ENCODE results near the gene POLR2L. TPM values are rescaled to one million over a fixed set of nuclear protein-coding genes. Genes with fewer than 3 reads are reported as not detected.

Gene POLR2L
- total and polyA plus RNA-seq, 2 of the 13 experiments (the other 11 are each of a cell fraction or from before 2014, with no cell fraction given): 104 to 114 TPM

DNA sequence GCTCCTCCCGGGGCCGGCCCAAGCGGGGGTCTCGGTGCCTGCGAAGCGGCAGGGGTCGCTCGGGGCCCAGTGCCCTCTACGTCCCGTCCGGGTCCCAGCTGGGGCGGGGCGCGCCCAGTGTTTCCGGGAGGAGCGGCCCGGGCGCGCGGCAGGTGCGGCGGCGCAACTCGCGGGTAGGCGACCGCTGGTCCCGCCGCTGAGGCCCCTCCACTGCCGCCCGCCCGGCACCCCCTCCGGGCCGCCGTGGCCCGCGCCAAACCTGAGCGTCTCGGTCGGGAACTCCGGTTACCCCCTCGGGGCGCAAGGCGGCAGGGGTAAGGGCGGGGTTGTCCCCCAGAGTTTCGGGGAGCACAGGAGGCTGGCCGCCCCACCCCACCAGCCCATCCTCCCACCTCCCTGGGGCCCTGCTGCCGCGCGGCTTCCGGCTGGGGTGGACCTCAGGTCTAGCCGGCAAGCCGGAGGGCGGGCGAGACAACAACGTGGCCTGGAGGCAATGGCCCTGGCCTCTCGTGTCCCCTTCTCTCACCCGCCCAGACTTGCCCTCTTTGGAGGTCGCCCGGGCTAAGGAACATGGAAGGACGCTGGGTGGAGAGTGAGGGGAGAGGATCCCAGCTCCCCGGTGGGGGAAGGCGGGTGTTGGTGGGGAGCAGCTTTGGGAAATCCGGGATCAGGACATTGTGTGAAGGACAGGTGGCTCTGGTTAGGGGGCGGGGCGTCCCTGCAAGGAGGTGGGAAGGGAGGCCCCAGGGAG is 15.0 kb downstream of the POLR2L start (continued):
- TF ChIP-seq, protein P1, sequence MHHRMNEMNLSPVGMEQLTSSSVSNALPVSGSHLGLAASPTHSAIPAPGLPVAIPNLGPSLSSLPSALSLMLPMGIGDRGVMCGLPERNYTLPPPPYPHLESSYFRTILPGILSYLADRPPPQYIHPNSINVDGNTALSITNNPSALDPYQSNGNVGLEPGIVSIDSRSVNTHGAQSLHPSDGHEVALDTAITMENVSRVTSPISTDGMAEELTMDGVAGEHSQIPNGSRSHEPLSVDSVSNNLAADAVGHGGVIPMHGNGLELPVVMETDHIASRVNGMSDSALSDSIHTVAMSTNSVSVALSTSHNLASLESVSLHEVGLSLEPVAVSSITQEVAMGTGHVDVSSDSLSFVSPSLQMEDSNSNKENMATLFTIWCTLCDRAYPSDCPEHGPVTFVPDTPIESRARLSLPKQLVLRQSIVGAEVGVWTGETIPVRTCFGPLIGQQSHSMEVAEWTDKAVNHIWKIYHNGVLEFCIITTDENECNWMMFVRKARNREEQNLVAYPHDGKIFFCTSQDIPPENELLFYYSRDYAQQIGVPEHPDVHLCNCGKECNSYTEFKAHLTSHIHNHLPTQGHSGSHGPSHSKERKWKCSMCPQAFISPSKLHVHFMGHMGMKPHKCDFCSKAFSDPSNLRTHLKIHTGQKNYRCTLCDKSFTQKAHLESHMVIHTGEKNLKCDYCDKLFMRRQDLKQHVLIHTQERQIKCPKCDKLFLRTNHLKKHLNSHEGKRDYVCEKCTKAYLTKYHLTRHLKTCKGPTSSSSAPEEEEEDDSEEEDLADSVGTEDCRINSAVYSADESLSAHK (CRISPR knock-in tag; IDR thresholded peaks at IDR 0.05; ENCODE audit: borderline replicate concordance): no peak
- TF ChIP-seq ZNF484 (CRISPR knock-in tag; IDR thresholded peaks at IDR 0.05; ENCODE audit: borderline replicate concordance, low read depth): no peak
- peak; percentile 53; the same call in 1 of the 2 replicates for TF ChIP-seq RXRB (CRISPR knock-in tag; IDR thresholded peaks at IDR 0.05; ENCODE audit: borderline replicate concordance)
- TF ChIP-seq, protein P2, sequence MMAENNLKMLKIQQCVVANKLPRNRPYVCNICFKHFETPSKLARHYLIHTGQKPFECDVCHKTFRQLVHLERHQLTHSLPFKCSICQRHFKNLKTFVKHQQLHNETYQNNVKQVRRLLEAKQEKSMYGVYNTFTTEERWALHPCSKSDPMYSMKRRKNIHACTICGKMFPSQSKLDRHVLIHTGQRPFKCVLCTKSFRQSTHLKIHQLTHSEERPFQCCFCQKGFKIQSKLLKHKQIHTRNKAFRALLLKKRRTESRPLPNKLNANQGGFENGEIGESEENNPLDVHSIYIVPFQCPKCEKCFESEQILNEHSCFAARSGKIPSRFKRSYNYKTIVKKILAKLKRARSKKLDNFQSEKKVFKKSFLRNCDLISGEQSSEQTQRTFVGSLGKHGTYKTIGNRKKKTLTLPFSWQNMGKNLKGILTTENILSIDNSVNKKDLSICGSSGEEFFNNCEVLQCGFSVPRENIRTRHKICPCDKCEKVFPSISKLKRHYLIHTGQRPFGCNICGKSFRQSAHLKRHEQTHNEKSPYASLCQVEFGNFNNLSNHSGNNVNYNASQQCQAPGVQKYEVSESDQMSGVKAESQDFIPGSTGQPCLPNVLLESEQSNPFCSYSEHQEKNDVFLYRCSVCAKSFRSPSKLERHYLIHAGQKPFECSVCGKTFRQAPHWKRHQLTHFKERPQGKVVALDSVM (CRISPR knock-in tag; IDR thresholded peaks at IDR 0.05): peak; percentile 39; the same call in 1 of the 2 replicates
- peak; percentile 75 for TF ChIP-seq POLR2G (IDR thresholded peaks at IDR 0.05; ENCODE audit: low read depth, low read length)
- TF ChIP-seq, protein P3, sequence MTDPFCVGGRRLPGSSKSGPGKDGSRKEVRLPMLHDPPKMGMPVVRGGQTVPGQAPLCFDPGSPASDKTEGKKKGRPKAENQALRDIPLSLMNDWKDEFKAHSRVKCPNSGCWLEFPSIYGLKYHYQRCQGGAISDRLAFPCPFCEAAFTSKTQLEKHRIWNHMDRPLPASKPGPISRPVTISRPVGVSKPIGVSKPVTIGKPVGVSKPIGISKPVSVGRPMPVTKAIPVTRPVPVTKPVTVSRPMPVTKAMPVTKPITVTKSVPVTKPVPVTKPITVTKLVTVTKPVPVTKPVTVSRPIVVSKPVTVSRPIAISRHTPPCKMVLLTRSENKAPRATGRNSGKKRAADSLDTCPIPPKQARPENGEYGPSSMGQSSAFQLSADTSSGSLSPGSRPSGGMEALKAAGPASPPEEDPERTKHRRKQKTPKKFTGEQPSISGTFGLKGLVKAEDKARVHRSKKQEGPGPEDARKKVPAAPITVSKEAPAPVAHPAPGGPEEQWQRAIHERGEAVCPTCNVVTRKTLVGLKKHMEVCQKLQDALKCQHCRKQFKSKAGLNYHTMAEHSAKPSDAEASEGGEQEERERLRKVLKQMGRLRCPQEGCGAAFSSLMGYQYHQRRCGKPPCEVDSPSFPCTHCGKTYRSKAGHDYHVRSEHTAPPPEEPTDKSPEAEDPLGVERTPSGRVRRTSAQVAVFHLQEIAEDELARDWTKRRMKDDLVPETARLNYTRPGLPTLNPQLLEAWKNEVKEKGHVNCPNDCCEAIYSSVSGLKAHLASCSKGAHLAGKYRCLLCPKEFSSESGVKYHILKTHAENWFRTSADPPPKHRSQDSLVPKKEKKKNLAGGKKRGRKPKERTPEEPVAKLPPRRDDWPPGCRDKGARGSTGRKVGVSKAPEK (CRISPR knock-in tag; IDR thresholded peaks at IDR 0.05; ENCODE audit: borderline replicate concordance): no peak
- TF ChIP-seq, protein P4, sequence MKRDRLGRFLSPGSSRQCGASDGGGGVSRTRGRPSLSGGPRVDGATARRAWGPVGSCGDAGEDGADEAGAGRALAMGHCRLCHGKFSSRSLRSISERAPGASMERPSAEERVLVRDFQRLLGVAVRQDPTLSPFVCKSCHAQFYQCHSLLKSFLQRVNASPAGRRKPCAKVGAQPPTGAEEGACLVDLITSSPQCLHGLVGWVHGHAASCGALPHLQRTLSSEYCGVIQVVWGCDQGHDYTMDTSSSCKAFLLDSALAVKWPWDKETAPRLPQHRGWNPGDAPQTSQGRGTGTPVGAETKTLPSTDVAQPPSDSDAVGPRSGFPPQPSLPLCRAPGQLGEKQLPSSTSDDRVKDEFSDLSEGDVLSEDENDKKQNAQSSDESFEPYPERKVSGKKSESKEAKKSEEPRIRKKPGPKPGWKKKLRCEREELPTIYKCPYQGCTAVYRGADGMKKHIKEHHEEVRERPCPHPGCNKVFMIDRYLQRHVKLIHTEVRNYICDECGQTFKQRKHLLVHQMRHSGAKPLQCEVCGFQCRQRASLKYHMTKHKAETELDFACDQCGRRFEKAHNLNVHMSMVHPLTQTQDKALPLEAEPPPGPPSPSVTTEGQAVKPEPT (CRISPR knock-in tag; IDR thresholded peaks at IDR 0.05; ENCODE audit: low read depth): peak; percentile 60; the same call in 1 of the 2 replicates
- TF ChIP-seq JUN (CRISPR knock-in tag; IDR thresholded peaks at IDR 0.05): no peak
- TF ChIP-seq SIN3A (IDR thresholded peaks at IDR 0.05; ENCODE audit: borderline replicate concordance, low read depth, low read length): peak; percentile 55; the same call in 1 of the 2 replicates
- peak; percentile 57; the same call in 1 of the 2 replicates for TF ChIP-seq KDM5B (CRISPR knock-in tag; IDR thresholded peaks at IDR 0.05; ENCODE audit: borderline replicate concordance)
- TF ChIP-seq ZNF788 (CRISPR knock-in tag; IDR thresholded peaks at IDR 0.05; ENCODE audit: borderline replicate concordance): no peak
- TF ChIP-seq, protein P5, sequence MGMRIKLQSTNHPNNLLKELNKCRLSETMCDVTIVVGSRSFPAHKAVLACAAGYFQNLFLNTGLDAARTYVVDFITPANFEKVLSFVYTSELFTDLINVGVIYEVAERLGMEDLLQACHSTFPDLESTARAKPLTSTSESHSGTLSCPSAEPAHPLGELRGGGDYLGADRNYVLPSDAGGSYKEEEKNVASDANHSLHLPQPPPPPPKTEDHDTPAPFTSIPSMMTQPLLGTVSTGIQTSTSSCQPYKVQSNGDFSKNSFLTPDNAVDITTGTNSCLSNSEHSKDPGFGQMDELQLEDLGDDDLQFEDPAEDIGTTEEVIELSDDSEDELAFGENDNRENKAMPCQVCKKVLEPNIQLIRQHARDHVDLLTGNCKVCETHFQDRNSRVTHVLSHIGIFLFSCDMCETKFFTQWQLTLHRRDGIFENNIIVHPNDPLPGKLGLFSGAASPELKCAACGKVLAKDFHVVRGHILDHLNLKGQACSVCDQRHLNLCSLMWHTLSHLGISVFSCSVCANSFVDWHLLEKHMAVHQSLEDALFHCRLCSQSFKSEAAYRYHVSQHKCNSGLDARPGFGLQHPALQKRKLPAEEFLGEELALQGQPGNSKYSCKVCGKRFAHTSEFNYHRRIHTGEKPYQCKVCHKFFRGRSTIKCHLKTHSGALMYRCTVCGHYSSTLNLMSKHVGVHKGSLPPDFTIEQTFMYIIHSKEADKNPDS (CRISPR knock-in tag; IDR thresholded peaks at IDR 0.05): no peak
- TF ChIP-seq SIX4 (CRISPR knock-in tag; IDR thresholded peaks at IDR 0.05): peak; percentile 40
- no peak for TF ChIP-seq U2AF2 (IDR thresholded peaks at IDR 0.05; ENCODE audit: low read depth, low read length)
- TF ChIP-seq AHR (CRISPR knock-in tag; IDR thresholded peaks at IDR 0.05): peak; percentile 37; the same call in 1 of the 2 replicates
- peak; percentile 27 for TF ChIP-seq ASH2L (IDR thresholded peaks at IDR 0.05; ENCODE audit: insufficient read length, low read depth, low read length)
